Gastrocnemius medialis (tissue), 4 donors: Measurements from ENCODE around the gene DELE1.

Experiments used
- CTCF ChIP-seq, 5 experiments: fragments of 450-650 bp in 3 of 5; fragments of 200-600 bp in 2 of 5; sonication (generic) in 2 of 5; IDR thresholded peaks in 4 of 5; conservative IDR thresholded peaks in 1 of 5; 1 replicate in 4 of 5; 2 replicates in 1 of 5; pipeline ENCODE4 v1.5.1; 2016 to 2019; ENCODE audit warnings: antibody characterized with exemption in 5 of 5, mild to moderate bottlenecking in 3 of 5, moderate library complexity in 3 of 5
- POLR2A ChIP-seq, 2 donors: fragments of 450-650 bp; IDR thresholded peaks; one replicate each; pipeline ENCODE4 v1.6.1; 2017; ENCODE audit warnings: antibody characterized with exemption in 2 of 2, mild to moderate bottlenecking in 2 of 2, moderate library complexity in 2 of 2

- TF ChIP-seq CTCF (IDR thresholded peaks at IDR 0.05 in 4 of 5, conservative IDR thresholded peaks at IDR 0.05 in 1 of 5) (no peak), POLR2A (IDR thresholded peaks at IDR 0.05) (no peak)
Observed at GRCh38 chr5:141880961-141881801, 42.5 kb upstream of the DELE1 start.
